Fibroblast of villous mesenchyme (primary cell): ENCODE data around the gene MYH2. TPM values are rescaled to one million over a fixed set of nuclear protein-coding genes. Genes with fewer than 3 reads are reported as not detected.
A peak's percentile ranks its signal among the peaks of the same experiment; 100 is the strongest.

ENCODE experiments used
- DNase-seq: peaks from one replicate; pipeline ENCODE4 v3.0.0-alpha.2; 2010; ENCODE audit warnings: low read depth
- H3K4me3 ChIP-seq: 2 replicates; pipeline ENCODE4 v1.5.1; 2011; ENCODE audit warnings: low read depth, mild to moderate bottlenecking, low read length
- CTCF ChIP-seq: IDR thresholded peaks from 2 replicates; pipeline ENCODE4 v1.5.1; 2012; ENCODE audit warnings: low read depth, mild to moderate bottlenecking, low read length; ENCODE audit not compliant: insufficient read depth
- total RNA-seq: library from RNA; depleted of rRNA; stranded (reverse); fragments of >200 nt; gene quantifications from 2 replicates; pipeline ENCODE4 v1.2.3, GENCODE V29; 2012

Gene MYH2
- total RNA-seq, 1 donor, result not detected

GRCh38 chr17:10574324-10574723 lies 24.9 kb upstream of the MYH2 start:
- DNase-seq, result peak; percentile 26
- H3K4me3 ChIP-seq, result no peak overlapping the region
- no peak for TF ChIP-seq CTCF

GRCh38 chr17:10563991-10564660 lies 14.7 kb upstream of the MYH2 start:
- TF ChIP-seq CTCF, result no peak
- no peak for DNase-seq
- H3K4me3 ChIP-seq, result no peak overlapping the region

GRCh38 chr17:10558049-10558448 lies 8.6 kb upstream of the MYH2 start:
- no peak for DNase-seq
- no peak overlapping the region for H3K4me3 ChIP-seq

GRCh38 chr17:10557422-10557821 lies 8.0 kb upstream of the MYH2 start:
- DNase-seq, result peak; percentile 36
- H3K4me3 ChIP-seq, result no peak overlapping the region

More at GRCh38 chr17:10558049-10558448, 8.6 kb upstream of the MYH2 start:
- no peak for TF ChIP-seq CTCF

GRCh38 chr17:10556301-10557005 lies 7.0 kb upstream of the MYH2 start:
- no peak for TF ChIP-seq CTCF
- no peak overlapping the region for H3K4me3 ChIP-seq
- DNase-seq, result no peak

More at GRCh38 chr17:10557422-10557821, 8.0 kb upstream of the MYH2 start:
- no peak for TF ChIP-seq CTCF

- no peak overlapping the region for H3K4me3 ChIP-seq
- DNase-seq, result no peak
- TF ChIP-seq CTCF, result no peak
Measured at GRCh38 chr17:10550014-10550413, 556 bp upstream of the MYH2 start.
